Measurements from ENCODE around the gene RSPH6A. TPM values are rescaled to one million over a fixed set of nuclear protein-coding genes. Genes with fewer than 3 reads are reported as not detected.

Gene RSPH6A
- polyA plus RNA-seq, 3 donors: 0.03 TPM; not detected in 2

- WGBS, 3 donors: 93 to 97% (median 93%) methylated on average over 15 to 16 of the region's 16 CpGs
Measured at GRCh38 chr19:45827459-45828093, 12.5 kb upstream of the RSPH6A start.

GRCh38 chr19:45826934-45827333, 11.8 kb upstream of the RSPH6A start:
- H3K27ac ChIP-seq (ENCODE audit: low read depth, low read length): no peak overlapping the region
- 84 to 88% (median 87%) methylated on average over 11 of the region's 11 CpGs for WGBS, 3 donors

More at GRCh38 chr19:45827459-45828093, 12.5 kb upstream of the RSPH6A start:
- H3K27ac ChIP-seq (ENCODE audit: low read depth, low read length): no peak overlapping the region

GRCh38 chr19:45825917-45826893, 11.1 kb upstream of the RSPH6A start:
- no peak overlapping the region for H3K27ac ChIP-seq (ENCODE audit: low read depth, low read length)
- WGBS, 3 donors: 83 to 93% (median 83%) methylated on average over 20 to 22 of the region's 22 CpGs

- 88 to 96% (median 90%) methylated on average over 8 of the region's 8 CpGs for WGBS, 3 donors
- no peak overlapping the region for H3K27ac ChIP-seq (ENCODE audit: low read depth, low read length)
Measured at GRCh38 chr19:45825263-45825605, 10.1 kb upstream of the RSPH6A start.

- no peak overlapping the region for H3K27ac ChIP-seq (ENCODE audit: low read depth, low read length)
- 85 to 92% (median 88%) methylated on average over 26 of the region's 26 CpGs for WGBS, 3 donors
Measured at GRCh38 chr19:45824531-45825262, 9.6 kb upstream of the RSPH6A start.

GRCh38 chr19:45824041-45824471, 8.9 kb upstream of the RSPH6A start:
- no peak overlapping the region for H3K27ac ChIP-seq (ENCODE audit: low read depth, low read length)
- WGBS, 3 donors: 45 to 63% (median 62%) methylated on average over 12 of the region's 12 CpGs

GRCh38 chr19:45823182-45823581, 8.1 kb upstream of the RSPH6A start:
- no peak overlapping the region for H3K27ac ChIP-seq (ENCODE audit: low read depth, low read length)
- WGBS, 3 donors: 95 to 97% (median 95%) methylated on average over 12 of the region's 12 CpGs

- 91 to 96% (median 92%) methylated on average over 5 of the region's 5 CpGs for WGBS, 3 donors
- no peak overlapping the region for H3K27ac ChIP-seq (ENCODE audit: low read depth, low read length)
Measured at GRCh38 chr19:45822716-45823115, 7.6 kb upstream of the RSPH6A start.

- WGBS, 3 donors: 82 to 92% (median 88%) methylated on average over 10 of the region's 10 CpGs
- no peak overlapping the region for H3K27ac ChIP-seq (ENCODE audit: low read depth, low read length)
Measured at GRCh38 chr19:45821570-45821969, 6.5 kb upstream of the RSPH6A start.

- no peak overlapping the region for H3K27ac ChIP-seq (ENCODE audit: low read depth, low read length)
- WGBS, 3 donors: 83 to 90% (median 90%) methylated on average over 8 of the region's 8 CpGs
Measured at GRCh38 chr19:45821103-45821521, 6.0 kb upstream of the RSPH6A start.

GRCh38 chr19:45820413-45821102, 5.5 kb upstream of the RSPH6A start:
- WGBS, 3 donors: 72 to 77% (median 76%) methylated on average over 20 of the region's 20 CpGs
- no peak overlapping the region for H3K27ac ChIP-seq (ENCODE audit: low read depth, low read length)

- no peak overlapping the region for H3K27ac ChIP-seq (ENCODE audit: low read depth, low read length)
- WGBS, 3 donors: 86 to 92% (median 87%) methylated on average over 6 of the region's 6 CpGs
Measured at GRCh38 chr19:45819769-45820168, 4.7 kb upstream of the RSPH6A start.

GRCh38 chr19:45817725-45818301, 2.7 kb upstream of the RSPH6A start:
- H3K27ac ChIP-seq (ENCODE audit: low read depth, low read length): no peak overlapping the region
- WGBS, 3 donors: 80 to 83% (median 83%) methylated on average over 17 to 19 of the region's 19 CpGs

GRCh38 chr19:45817010-45817724, 2.1 kb upstream of the RSPH6A start:
- no peak overlapping the region for H3K27ac ChIP-seq (ENCODE audit: low read depth, low read length)
- WGBS, 3 donors: 17 to 23% (median 22%) methylated on average over 24 of the region's 24 CpGs

- H3K27ac ChIP-seq (ENCODE audit: low read depth, low read length): no peak overlapping the region
Measured at GRCh38 chr19:45816236-45817009, 1.3 kb upstream of the RSPH6A start.

GRCh38 chr19:45815481-45816216, 541 bp upstream of the RSPH6A start:
- no peak overlapping the region for H3K27ac ChIP-seq (ENCODE audit: low read depth, low read length)
- 12 to 54% (median 16%) methylated on average over 37 to 44 of the region's 44 CpGs for WGBS, 3 donors

More at GRCh38 chr19:45816236-45817009, 1.3 kb upstream of the RSPH6A start:
- WGBS, 3 donors: 71 to 75% (median 73%) methylated on average over 14 to 18 of the region's 18 CpGs
